Urothelium cell line (cell line): ENCODE data around the gene NPBWR2.
A peak's percentile ranks its signal among the peaks of the same experiment; 100 is the strongest.

Experiments used
- DNase-seq: peaks from one replicate; pipeline ENCODE4 v3.0.0; 2011; ENCODE audit warnings: low spot score, mixed read lengths
- FAIRE-seq: peaks from 2 replicates; lab custom pipeline; 2011; peaks lifted over from hg19 to GRCh38; lab: Jason Lieb, UNC

NPBWR2 gene

GRCh38 chr20:64105846-64106434 lies 1.4 kb downstream of the NPBWR2 start:
- no peak for FAIRE-seq
- DNase-seq: no peak

- no peak for FAIRE-seq
- DNase-seq: no peak
These were observed 2.5 kb downstream of the NPBWR2 start for GRCh38 chr20:64104667-64105451.

DNA sequence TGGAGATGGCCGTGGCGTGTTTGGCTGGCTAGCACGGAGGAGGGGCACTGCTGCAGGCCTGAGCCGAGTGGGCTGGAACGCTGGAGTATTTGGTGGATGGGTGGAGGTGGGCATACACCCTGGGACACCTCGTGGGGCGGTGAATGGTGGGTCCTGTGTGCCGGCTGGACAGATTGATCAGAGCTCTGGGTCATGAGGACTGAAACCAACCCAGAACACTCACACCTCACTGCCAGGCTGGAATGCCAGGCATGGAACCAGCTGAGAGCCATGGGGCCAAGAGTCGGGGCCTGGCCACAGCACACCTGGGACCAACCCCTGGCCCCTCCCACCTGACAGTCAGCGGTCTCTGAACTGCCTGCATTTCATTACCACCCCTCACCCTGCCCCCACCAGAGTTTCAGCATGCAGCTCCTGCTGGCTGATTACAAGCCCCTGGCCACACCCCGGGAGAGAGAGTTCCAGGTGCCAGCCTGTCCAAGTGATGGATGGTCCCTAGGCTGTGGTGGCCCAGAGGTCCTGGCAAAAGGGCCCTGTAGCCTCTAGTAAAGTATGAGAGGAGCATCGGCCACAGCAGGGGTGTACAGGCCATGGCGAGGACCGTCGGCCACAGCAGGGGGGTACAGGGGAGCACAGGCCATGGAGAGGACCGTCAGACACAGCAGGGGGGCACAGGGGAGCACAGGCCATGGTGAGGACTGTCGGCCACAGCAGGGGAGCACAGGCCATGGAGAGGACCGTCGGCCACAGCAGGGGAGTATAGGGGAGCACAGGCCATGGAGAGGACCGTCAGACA lies 3.3 kb downstream of the NPBWR2 start:
- FAIRE-seq: no peak
- no peak for DNase-seq

DNA sequence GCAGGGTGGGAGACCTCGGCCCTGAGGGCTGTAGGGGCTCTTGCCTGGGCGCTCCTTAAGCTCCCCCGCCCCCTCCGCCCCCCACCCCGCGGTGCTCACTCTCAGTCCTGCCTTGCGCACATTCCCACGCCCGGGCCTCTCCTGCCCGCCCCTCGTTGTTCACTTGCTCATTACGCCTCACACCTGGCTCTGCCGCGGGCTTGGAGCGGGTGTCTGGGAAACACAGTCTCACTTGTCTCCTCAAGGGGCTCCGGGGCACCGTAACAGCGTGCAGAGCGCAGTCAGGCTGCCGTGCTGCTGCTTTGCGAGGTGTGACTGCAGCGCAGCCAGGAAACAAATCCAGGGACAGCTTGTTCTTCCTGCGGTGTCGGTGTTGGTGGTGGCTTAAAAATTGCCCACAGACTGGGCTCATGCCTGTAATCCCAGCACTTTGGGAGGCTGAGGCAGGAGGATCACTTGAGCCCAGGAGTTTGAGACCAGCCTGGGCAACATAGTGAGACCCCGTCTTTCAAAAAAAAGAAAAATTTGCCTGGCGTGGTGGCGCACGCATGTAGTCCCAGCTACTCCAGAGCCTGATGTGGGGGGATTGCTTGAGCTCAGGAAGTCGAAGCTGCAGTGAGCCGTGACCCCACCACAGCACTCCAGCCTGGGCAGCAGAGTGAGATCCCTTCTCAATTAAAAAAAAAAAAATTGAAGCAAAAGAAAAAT lies 4.6 kb downstream of the NPBWR2 start:
- DNase-seq (peak; percentile 41), FAIRE-seq (no peak)

- FAIRE-seq (no peak), DNase-seq (peak; percentile 86)
These were observed 5.4 kb downstream of the NPBWR2 start for GRCh38 chr20:64101731-64102621.

GRCh38 chr20:64100946-64101688 lies 6.2 kb downstream of the NPBWR2 start:
- DNase-seq: no peak
- no peak for FAIRE-seq

DNA sequence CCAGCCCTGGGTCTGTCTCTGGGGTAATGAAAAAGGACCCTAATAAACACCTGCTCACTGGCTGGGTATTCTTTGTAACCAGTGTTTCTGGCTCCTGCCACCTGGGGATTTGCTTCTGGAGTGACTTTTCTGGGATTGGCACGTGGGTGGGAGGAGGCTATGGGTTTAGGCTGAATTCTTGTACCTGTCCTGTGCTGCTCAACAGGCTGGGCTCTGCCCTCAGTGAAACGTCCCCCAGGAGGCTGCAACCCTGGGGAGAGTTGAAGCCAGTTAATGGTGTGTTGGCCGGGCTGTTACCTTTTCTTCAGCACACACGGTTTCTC lies 6.8 kb downstream of the NPBWR2 start:
- no peak for FAIRE-seq

DNA sequence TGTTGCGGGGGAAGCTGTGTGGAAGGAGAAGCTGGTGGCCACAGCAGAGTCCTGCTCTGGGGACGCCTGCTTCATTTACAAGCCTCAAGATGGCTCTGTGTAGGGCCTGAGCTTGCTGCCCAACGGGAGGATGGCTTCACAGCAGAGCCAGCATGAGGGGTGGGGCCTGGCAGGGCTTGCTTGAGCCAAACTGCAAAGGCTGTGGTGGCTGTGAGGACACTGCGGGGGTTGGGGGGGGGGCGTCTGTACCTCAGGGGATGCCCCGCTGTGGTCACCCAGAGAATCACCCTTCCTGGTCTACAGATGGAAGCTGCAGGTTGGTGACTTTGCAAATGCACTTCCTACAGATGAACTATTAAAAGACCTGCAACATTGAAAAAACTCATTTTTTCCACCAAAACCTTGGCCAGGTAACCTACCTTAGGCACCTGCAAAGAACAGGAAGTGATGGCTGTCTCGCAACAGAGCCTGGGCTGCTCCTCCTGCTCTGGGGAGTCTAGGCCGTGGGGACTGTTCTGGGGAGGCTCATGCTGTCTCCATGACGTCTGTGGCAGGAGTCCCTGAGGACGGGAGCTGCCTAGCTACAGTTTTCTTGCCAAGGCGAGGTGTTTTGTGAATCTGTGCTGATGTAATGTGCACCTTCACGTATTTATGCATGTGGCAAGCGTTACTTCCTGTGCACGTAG lies 7.3 kb downstream of the NPBWR2 start:
- no peak for DNase-seq
- no peak for FAIRE-seq

More for the DNA sequence above, 6.8 kb downstream of the NPBWR2 start:
- no peak for DNase-seq

GRCh38 chr20:64099086-64099786 lies 8.1 kb downstream of the NPBWR2 start:
- no peak for FAIRE-seq
- no peak for DNase-seq

- FAIRE-seq (no peak), DNase-seq (no peak)
These were observed 8.8 kb downstream of the NPBWR2 start for GRCh38 chr20:64098471-64099013.

- FAIRE-seq (no peak), DNase-seq (no peak)
These were observed 10.8 kb downstream of the NPBWR2 start for GRCh38 chr20:64096535-64096934.

DNA sequence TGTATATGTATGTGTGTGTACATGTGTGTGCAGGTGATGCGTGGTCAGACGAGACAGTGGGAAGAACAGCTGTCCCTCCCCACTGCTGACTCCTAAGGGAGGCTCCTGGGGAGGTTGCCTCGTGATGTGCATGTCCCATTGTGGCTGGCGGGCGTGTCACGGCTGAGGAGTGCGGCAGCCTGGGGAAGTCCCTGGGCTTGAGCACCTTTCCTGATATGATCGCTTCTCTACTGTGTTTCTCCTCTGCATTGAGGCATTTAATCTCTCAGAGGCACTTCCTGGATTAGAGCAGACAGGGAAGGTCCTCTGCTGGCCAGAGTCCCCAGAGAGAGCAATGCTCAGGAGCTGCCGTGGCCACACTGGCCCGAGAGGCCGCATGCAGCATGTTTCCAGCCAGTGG lies 11.4 kb downstream of the NPBWR2 start:
- FAIRE-seq (no peak), DNase-seq (no peak)

GRCh38 chr20:64095455-64095854 lies 11.9 kb downstream of the NPBWR2 start:
- DNase-seq (no peak), FAIRE-seq (no peak)

DNA sequence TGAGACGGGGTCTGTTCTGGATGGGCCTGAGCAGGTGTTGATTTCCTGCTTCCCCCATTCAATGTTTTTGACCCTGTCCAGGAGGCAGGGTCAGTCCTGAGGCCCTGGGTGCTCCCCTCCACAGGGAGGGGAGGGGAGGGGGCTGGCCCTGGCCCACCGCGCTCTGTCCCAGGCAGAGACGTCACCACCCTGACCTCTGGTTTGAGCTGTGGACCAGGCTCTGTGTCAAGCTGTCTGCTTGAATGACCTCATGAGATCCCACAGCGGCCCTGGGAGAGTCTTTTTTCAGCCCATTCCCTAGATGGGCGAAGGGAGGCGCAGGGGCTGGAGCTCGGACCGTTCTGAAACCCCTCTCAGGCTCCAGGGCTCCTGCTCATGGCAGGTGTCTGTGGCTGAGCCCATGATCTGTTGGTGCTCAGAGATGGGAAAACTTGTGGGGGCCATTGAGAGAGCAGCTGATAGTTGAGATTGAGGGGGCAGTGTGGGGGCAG lies 14.3 kb downstream of the NPBWR2 start:
- no peak for FAIRE-seq
- no peak for DNase-seq

GRCh38 chr20:64092258-64093012 lies 14.9 kb downstream of the NPBWR2 start:
- DNase-seq: no peak
- FAIRE-seq: no peak

DNA sequence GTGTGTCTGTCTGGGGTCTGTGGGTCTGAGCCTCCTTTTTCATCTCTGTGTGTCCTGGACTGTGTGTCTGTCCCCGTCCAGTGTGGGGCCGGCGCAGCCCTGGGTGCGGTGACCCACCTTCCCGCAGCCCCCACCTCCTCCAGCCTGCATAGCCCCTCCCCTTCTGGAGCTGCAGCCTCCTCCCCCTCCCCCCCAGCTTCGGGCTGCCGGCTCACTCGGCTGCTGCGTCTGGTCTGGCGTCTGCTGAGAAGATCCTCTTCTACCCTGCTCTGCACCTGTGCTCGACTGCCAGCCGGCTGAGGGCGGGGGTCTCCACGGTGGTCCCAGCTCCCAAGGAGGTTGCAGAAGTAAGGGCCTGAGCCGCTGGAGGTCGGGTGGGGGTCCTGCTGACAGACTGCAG lies 15.6 kb downstream of the NPBWR2 start:
- DNase-seq: no peak
- no peak for FAIRE-seq

GRCh38 chr20:64091340-64091739 lies 16.0 kb downstream of the NPBWR2 start:
- FAIRE-seq: no peak

More at GRCh38 chr20:64091340-64091739, 16.0 kb downstream of the NPBWR2 start:
- no peak for DNase-seq
